Prostate gland (tissue), 2 donors: ENCODE data around the gene EPSTI1. TPM values are rescaled to one million over a fixed set of nuclear protein-coding genes. Genes with fewer than 3 reads are reported as not detected.

ENCODE experiments used
- DNase-seq: peaks from one replicate; pipeline ENCODE4 v3.0.0-alpha.2; 2019; ENCODE audit warnings: low spot score
- H3K27ac ChIP-seq, 2 donors: fragments of 200-600 bp; sonication (generic); 2 replicates each; pipeline ENCODE4 v1.5.1; 2017 to 2019
- H3K27me3 ChIP-seq: fragments of 200-600 bp; sonication (generic); replicated peaks from 2 replicates; pipeline ENCODE4 v1.5.1; 2019; ENCODE audit not compliant: insufficient read depth
- H3K36me3 ChIP-seq, 2 donors: fragments of 200-600 bp; sonication (generic); 1 replicate in 1 of 2; 2 replicates in 1 of 2; pipeline versions ENCODE4 v1.5.1 to v1.8.1; 2017 to 2019
- H3K4me1 ChIP-seq: fragments of 200-600 bp; sonication (generic); replicated peaks from 2 replicates; pipeline ENCODE4 v1.5.1; 2019
- H3K4me3 ChIP-seq, 2 donors: fragments of 200-600 bp; sonication (generic); 2 replicates each; pipeline ENCODE4 v1.5.1; 2017 to 2019
- H3K9me3 ChIP-seq: fragments of 200-600 bp; sonication (generic); 2 replicates; pipeline ENCODE4 v1.5.1; 2017
- POLR2A ChIP-seq: fragments of 450-650 bp; IDR thresholded peaks from one replicate; pipeline ENCODE4 v1.6.1; 2016; ENCODE audit warnings: antibody characterized with exemption, mild to moderate bottlenecking
- POLR2AphosphoS5 ChIP-seq: sonication (generic); formaldehyde crosslinking; IDR thresholded peaks from one replicate; pipeline ENCODE4 v1.6.1; 2017; ENCODE audit warnings: antibody characterized with exemption
- WGBS: methylation state at CpG from one replicate; pipeline ENCODE4 v1.1.5; 2018; 5-methylcytosine and 5-hydroxymethylcytosine counted together
- intact Hi-C: fragments of 100-400 bp; cut with DNase I; formaldehyde crosslinking; loops from one replicate; pipeline ENCODE4 v1.14.2; 2022
- total RNA-seq, 2 donors: library from RNA; depleted of rRNA; stranded (reverse); fragments of >200 nt; gene quantifications; one replicate each; pipeline ENCODE4 v1.1.0, GENCODE V29; 2016
- TF ChIP-seq, protein P1 (sequence below), 4 experiments: fragments of 200-600 bp in 2 of 4; fragments of 450-650 bp in 2 of 4; sonication (generic) in 2 of 4; IDR thresholded peaks; 1 replicate in 3 of 4; 2 replicates in 1 of 4; pipeline ENCODE4 v1.5.1; 2016 to 2019; ENCODE audit warnings: antibody characterized with exemption in 4 of 4, mild to moderate bottlenecking in 2 of 4, moderate library complexity in 2 of 4

EPSTI1 gene
- total RNA-seq, 2 donors from 2014 or later = 1.7 to 8.0 TPM

DNA sequence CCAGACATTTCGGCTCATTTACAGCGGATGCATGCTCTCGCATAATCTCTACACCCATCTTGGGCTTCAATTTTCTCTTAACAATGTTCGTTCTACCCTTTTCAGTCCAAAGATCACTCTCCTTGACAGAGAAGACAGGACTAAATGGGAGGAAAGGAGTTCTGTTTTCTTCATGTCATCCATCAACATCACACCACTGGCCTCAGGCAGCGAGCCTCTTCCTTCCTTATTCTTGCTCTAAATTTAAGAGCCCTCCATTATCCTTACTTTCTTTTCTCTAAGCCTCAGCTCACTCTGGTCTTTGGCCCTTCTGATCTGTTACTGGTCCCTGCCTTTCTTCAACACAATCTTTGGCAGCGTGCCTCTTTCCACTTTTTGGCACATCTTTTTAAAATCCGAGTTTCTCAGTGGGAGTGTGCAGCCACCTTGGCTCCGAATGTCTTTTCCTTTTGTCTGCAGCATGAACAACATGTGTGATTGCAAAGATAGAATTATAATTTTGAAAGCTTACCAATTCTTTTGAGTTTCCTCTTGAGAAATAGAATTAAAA is 111.9 kb downstream of the EPSTI1 start:
- Histone ChIP-seq H3K4me1 (no peaks in the 10 kb centered on the region), H3K9me3 (no peaks in the 10 kb centered on the region), H3K36me3 (no peaks in the 10 kb centered on the region), H3K27me3 (no peaks in the 10 kb centered on the region), H3K4me3 (no peak overlapping the region), H3K27ac (no peak overlapping the region)
- no peak for DNase-seq
- WGBS = 39% methylated on average over 8 of the region's 8 CpGs
- no peak for TF ChIP-seq POLR2AphosphoS5
- no peak for TF ChIP-seq POLR2A
- TF ChIP-seq, protein P1, sequence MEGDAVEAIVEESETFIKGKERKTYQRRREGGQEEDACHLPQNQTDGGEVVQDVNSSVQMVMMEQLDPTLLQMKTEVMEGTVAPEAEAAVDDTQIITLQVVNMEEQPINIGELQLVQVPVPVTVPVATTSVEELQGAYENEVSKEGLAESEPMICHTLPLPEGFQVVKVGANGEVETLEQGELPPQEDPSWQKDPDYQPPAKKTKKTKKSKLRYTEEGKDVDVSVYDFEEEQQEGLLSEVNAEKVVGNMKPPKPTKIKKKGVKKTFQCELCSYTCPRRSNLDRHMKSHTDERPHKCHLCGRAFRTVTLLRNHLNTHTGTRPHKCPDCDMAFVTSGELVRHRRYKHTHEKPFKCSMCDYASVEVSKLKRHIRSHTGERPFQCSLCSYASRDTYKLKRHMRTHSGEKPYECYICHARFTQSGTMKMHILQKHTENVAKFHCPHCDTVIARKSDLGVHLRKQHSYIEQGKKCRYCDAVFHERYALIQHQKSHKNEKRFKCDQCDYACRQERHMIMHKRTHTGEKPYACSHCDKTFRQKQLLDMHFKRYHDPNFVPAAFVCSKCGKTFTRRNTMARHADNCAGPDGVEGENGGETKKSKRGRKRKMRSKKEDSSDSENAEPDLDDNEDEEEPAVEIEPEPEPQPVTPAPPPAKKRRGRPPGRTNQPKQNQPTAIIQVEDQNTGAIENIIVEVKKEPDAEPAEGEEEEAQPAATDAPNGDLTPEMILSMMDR (IDR thresholded peaks at IDR 0.05) = no peak
- intact Hi-C loops = no loop called here

DNA sequence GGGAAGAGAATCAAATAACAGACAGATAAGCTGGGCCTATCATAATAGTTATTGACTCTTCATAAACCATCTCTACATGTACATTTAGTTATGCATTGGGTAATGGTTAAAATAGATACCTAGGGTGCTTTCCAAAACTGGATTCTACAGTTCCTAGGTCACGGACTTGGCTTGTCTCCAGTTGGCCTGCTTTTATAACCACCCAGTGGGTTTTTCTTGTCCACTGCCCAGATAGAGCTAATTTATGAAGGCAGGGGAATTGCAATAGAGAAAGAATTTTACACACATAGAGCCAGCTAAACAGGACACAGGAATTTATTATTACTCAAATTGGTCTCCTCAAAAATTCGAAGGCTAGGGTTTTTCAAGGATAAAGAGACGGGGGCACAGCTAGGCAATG is 113.3 kb downstream of the EPSTI1 start:
- TF ChIP-seq, protein P1 (IDR thresholded peaks at IDR 0.05) = no peak
- TF ChIP-seq POLR2A (no peak), POLR2AphosphoS5 (no peak)
- DNase-seq = no peak
- Histone ChIP-seq H3K27ac (no peak overlapping the region), H3K4me3 (no peak overlapping the region), H3K36me3 (no peaks in the 10 kb centered on the region), H3K4me1 (no peaks in the 10 kb centered on the region), H3K9me3 (no peaks in the 10 kb centered on the region), H3K27me3 (no peaks in the 10 kb centered on the region)
- intact Hi-C loops = no loop called here
- WGBS = 94% methylated on average over 3 of the region's 3 CpGs

DNA sequence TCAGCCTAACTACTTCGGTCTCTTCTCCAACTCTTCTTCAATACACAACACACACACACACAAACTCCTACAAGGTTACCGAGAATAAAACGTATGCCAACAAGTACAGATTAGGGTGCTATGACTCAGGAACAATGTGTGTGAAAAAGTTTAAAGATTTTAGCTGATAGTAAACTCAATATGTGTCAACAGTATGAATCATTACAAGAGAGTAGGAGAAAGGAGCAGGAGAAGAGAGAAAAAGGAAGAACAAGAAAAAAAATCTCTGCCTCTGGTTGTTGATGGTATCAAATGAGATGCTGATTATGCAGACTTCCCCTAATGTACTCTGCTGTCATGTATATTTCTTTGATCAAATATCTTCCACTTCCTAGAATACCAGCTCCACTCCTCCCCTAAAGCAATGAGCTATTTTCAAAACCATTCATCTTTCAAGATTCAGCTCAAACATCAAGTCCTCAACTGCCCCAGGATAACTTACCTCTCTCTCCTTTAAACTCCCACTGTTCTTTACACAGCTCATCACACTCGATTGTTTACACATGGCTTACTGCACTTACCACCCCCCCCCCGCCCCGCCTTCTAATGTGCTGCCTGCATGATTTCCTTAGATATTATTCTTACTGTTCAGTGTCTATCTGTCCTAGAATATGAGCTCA is 115.0 kb downstream of the EPSTI1 start:
- H3K4me3 ChIP-seq = no peak overlapping the region
- no peak for DNase-seq
- H3K9me3 ChIP-seq = no peaks in the 10 kb centered on the region
- no peaks in the 10 kb centered on the region for H3K27me3 ChIP-seq
- H3K36me3 ChIP-seq = no peaks in the 10 kb centered on the region
- intact Hi-C loops = no loop called here
- no peak overlapping the region for H3K27ac ChIP-seq
- TF ChIP-seq POLR2AphosphoS5 (no peak), POLR2A (no peak)
- TF ChIP-seq, protein P1 (IDR thresholded peaks at IDR 0.05) = no peak
- 47% methylated on average over 6 of the region's 6 CpGs for WGBS
- H3K4me1 ChIP-seq = no peaks in the 10 kb centered on the region

DNA sequence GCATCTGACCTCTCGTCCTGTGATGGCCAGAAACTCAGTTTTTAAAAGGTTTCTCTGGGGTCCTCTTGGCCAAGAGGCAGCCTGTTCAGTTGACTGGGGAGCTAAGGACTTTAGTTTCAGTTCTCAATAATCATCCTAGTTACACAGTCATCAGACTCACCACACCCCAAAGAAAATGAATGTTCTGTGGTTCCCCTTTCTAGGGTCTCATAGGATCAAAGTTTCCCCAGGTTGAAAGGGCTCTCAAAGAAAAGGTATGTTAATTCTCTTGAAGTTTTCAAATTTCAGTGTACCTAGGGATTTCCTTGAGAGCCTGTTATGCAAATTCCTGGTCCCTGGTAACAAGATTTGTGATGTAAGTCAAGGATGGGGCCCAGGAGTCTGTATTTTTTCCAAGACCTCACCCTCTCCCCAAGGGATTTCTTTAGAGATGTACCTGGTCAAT is 115.7 kb downstream of the EPSTI1 start:
- TF ChIP-seq POLR2AphosphoS5 (no peak), POLR2A (no peak)
- TF ChIP-seq, protein P1 (IDR thresholded peaks at IDR 0.05) = no peak
- H3K36me3 ChIP-seq = no peaks in the 10 kb centered on the region
- intact Hi-C loops = no loop called here
- no peak overlapping the region for H3K27ac ChIP-seq
- no peak overlapping the region for H3K4me3 ChIP-seq
- WGBS = 85% methylated on average over 1 of the region's 1 CpG
- DNase-seq = no peak
- no peaks in the 10 kb centered on the region for H3K4me1 ChIP-seq
- no peaks in the 10 kb centered on the region for H3K27me3 ChIP-seq
- no peaks in the 10 kb centered on the region for H3K9me3 ChIP-seq
